AML-193 (cell line): ENCODE measurements around the gene IFT27.

Experiments used
- DNase-seq, 2 experiments: peaks; one replicate each; lab custom pipeline; 2025; lab: John Stamatoyannopoulos, UW

Gene IFT27

DNA sequence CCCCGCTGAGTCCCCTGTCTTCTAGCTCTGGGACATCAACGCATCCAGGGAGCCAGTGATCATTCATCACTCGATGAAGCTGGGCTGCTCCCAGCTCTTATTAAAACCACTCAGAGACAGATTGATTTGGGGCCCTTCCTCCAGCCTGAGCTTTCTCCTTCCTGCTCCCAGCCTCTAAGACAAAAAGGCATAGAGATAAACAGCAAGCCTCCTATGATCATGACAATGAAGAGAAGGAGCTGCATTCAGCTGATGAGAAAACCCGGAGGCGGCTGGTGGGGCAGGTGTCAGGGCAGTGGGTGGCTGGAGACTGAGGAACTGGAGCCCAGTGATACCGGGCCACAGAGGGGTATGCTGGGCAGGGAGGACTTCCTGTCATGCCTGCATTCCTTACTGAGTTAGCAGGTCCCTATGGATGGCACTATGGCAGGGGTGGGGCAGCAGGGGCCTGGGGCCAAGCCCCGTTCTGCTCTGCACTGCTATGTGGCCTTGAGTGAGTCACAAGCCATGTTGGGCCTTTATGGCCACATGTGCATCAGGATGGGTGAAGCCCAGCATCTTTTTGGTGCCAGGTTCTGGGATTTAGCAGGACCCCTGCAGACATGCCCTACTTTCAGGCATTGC is 20.7 kb upstream of the IFT27 start:
- no peak for DNase-seq

GRCh38 chr22:36795633-36796032 is 19.7 kb upstream of the IFT27 start:
- no peak for DNase-seq

DNA sequence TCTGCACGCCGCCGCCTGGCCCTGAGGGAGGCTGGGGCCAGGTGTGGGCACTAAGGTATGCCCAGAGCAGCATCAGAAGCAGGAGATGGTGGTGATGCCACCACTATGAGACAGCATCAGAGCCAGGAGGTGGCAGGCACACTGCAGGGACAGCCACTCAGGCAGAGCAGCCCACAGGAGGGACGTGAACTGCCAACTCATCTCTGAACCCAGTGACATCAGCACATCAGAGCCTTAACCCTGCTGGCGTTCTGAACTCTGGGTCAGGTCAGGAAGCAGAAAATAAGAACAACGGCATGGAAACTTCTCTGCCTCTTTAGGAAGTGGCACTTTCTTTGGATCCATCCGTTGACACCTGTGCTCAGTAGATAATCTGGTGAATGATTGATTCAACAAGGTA is 14.7 kb upstream of the IFT27 start:
- DNase-seq: no peak

- no peak for DNase-seq
Observed at GRCh38 chr22:36787204-36787988, 11.5 kb upstream of the IFT27 start.

DNA sequence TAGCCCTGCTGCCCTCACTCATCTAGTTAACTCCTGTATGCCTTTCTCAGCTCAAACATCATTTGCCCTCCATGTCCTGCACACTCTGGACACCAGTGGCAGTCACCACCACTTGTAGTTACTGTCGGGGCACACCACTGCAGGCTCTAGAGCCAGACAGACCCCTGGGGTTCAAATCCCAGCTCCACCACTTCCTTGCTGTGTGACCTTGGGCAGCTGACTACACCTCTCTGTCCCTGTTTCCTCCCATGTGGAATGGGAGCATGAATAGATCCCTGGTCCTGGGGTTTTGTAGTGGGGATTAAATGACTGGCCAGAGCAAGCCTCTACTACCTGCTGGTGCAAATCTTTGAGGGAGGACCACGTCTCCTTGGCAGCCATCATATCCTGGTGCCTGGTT is 7.8 kb upstream of the IFT27 start:
- DNase-seq: no peak

DNA sequence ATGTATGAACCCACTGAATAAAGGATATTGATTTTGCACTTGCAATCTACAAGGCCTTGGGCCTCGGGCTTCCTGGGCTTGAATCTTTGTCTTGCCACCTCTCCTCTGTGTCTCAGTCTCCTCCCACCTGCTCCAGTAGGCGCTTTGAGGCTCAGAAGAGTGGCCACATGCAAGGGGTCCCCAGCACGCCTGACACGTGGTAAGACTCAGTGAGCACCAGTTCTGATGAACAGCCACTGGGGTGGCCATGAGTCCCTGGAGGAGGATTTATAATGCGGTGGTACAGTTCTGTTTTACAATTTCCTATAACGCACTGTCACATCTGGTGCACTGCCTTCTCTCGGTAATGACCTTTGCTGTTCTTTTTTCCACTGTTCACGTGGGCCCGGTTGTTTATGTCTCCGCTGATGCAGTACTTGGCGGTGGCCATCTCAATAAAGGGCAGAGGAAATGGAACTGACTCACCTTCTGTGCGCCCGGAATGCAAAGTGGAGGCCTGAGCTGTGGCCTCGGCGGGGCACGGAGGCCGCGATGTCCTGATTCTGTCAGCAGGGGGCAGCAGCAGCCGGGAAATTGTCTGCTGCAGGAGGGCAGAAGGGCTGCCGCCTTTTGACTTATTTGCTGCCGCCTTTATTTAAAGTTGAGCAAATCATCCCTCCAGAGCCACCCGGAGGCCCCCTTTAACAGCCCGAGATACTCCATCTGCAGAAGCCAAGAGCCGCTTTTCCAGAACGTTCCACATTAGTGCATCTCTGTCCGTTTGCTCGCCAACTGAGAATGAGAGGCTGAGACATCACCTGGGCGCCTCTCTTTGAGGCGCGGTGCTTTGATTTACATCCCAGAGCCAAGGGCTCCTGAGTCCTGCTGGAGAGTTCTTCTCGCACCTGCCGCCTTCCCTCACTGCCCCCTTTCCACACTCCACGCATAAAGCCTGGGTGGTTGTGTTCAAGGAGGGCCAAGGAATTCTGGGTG is 6.0 kb upstream of the IFT27 start:
- DNase-seq: peak; percentile 66

GRCh38 chr22:36778020-36778419 is 2.1 kb upstream of the IFT27 start:
- DNase-seq: no peak

GRCh38 chr22:36776722-36777121 is 803 bp upstream of the IFT27 start:
- no peak for DNase-seq

DNA sequence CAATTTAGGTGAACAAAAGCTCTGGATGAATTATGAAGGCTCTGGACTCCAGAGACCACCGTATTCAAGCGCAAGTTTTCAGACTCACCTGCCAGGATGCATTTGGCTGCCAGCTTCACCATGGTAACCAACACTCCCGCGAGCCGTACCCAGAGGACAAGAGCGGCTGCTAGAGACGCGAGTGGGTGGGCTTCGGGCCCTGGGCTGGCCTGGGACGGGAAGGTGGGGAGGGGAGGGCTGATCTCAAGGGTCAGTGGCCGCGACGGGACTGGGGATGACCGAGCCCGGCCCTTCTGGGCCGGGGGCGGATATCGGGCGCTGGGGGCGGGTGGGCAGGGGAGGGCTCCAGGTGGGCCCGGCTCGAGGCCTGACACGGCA is 344 bp downstream of the IFT27 start:
- DNase-seq: no peak

GRCh38 chr22:36773935-36774334 is 2.0 kb downstream of the IFT27 start:
- DNase-seq: peak; percentile 45 to 48

DNA sequence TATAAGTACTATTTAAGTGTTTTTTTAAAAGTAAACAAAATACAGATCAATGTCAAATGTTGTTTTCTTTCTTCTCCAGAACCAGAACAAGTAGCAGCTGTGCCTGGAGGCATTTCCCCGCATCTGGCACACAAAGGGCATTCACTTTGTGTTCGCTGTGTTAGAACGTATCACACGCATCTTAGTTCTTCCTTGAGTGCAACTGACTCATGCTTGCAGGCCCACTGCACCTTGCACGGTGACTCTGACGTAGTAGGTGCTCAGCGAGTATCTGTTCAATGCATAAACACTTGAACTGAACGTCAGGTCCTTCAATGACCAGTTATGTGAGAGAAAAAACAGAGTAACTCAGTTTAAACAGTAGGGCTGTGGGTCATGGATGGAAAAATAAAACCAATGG is 3.5 kb downstream of the IFT27 start:
- DNase-seq: no peak

DNA sequence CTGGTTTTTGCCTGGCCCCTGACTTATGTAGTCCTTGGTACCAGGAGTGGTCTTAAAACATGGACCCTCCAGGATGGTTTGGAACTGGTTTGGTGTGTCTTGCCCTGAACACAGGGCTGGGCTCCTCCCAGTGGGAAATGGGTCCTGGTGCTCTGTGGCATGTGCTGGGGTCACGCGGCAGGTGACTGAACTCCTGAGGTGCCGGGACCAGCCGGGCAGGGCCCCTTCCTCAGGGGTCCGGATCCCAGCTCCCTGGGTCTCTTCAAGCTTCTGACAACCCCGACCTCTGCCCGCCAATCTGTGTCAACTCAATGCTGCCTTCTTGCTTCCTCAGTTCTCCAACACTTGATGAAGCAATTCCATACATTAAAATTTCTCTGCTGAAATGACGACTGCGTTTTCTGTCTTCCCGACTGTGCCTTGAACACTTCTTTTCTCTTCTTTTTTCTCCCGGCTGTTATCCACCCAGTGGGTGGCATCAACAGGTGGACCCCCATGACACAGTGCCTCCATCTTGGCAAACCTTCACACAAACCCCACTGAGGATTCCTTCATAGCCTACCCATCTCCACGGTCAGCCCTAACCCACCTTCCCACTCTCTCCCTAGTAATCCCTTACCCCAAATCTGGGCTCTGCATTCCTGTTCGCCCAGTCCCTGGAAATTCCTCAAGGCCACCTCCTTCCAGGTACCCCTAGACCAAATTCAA is 4.4 kb downstream of the IFT27 start:
- DNase-seq: no peak

DNA sequence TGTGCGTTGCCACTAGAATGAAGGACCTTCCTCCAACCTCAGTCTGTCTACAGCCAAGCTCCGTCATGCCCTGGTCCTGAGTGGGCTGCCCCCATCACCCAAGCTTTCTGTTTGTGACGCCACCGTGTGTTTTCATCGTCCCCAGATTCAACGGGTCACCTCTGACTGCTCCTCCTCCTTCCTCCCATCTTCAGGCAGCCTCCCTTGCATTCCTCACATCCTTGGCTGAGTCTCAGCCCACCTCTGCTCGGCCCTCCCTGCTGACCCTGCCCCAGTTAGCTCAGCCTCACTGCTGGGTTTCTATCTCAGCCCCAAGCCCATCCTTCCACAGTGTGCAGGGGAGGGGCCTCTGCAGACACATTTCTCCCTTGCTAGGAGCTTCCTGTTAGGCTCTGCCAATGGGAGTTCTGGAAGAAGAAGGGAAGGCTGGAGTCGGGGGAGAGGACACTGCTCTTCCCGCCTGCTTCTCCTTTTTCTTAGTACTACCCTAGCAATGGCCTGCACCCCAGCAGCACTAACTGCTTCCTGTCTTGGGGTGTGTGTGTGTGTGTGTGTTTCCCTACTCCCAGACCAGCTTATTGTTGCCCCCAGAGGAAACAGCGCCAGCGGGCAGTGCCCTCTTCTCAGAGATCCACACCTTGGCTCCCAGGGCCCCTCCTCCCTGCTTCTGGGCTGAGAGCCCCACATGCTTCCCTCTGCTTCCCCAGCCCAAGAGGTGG is 5.2 kb downstream of the IFT27 start:
- DNase-seq: no peak

DNA sequence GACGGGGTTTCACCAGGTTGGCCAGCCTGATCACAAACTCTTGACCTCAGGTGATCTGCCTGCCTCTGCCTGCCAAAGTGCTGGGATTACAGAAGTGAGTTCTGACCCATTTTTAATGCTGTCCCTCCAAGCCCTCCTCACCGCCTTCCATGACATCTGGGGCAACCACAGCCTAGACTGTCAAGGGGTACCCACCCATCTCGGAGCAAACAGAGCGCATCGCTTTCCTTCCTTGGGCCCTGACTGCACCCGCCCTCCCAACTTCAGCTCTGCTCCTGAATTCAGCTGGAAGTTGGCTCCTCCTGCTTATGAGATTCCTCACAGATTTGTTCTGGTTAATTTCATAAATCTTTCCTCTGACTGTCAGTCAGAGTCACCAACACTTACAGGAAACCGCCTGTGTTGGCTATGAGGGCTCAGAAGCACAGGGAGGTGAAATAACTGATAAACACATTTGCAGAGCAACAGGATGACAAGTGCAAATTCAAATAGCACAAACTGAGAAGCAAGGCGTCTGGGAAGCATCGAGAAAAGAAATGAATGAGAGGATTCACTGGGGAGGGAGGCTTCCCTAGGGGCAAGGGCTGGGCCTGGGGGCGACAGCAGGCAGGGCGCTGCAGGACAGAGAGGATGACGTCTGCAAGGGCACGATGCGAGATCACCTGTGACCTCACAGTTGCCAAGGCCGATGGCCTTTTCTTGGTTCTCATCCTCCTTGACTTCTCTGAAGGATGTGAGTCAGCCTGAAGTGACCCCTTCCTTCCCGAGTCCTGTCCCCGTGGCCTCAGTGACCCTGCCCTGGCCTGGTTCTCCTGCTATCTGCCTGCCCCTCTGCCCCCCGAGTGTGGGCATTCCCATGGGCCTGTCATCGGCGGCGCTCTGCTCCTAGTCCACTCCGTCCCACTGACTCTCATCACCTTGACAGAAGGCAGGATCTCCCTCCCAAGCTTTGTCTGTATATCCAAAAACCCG is 6.1 kb downstream of the IFT27 start:
- no peak for DNase-seq

DNA sequence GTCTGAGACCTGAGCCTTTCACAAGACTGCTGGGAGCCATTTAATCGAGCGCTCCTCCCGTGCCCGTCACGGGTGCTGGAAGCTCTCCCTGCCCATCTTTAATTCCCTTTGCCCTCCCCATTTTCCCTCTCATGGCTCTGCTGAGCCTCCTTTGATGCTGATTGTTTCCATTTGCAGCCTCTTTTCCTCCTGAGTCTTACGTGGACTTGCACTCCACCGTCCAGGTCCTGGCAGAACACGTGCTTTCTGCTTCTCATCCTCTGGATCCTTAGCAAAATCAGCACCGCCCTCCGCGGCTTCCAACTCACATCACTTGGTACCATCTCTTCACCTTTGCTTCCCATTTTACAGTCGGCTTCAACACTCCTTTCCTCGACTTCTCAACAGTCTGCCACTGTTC is 7.3 kb downstream of the IFT27 start:
- no peak for DNase-seq

- no peak for DNase-seq
Observed at GRCh38 chr22:36768141-36768540, 7.8 kb downstream of the IFT27 start.

GRCh38 chr22:36767035-36767775 is 8.7 kb downstream of the IFT27 start:
- no peak for DNase-seq

DNA sequence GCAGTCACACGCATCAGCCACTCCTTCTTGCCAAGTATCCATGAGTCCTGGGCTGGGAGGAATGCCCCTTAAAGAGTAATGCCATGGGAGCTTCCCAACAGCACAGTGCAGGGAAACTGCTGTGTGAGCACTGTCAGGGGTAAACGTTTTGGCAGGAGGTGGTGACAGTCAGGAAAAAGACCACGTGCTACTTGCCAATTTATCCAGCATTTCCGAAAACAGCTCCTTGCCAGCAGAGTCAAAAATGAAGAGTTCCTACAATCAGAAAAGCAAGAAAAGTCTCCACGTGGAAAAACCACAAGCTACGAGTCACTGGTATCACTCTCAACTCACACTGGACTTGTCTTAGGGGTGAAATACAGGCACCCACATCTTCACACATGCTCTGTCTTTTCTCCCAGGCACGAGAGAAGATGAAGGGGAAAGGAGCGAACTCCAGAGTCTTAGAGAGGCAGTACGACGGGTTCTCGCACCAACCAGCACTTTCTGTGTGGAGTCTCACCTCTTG is 9.9 kb downstream of the IFT27 start:
- DNase-seq: no peak
